SU-DHL-6 (cell line): ENCODE data around the gene SLC27A1.
"Not testable (repeated sequence)": the region's sequence is repeated elsewhere in the genome, so short reads cannot be mapped to it uniquely, and the experiment has no call there.

ENCODE experiments used
- H2AFZ ChIP-seq: fragments of 200-600 bp; sonication (generic); 2 replicates; pipeline ENCODE4 v1.6.1; 2014; ENCODE audit warnings: low read depth, mild to moderate bottlenecking, moderate library complexity, mixed read lengths, antibody characterized with exemption, low read length; ENCODE audit not compliant: severe bottlenecking
- H3F3A ChIP-seq: fragments of 200-600 bp; shearing (Covaris generic); 2 replicates; pipeline ENCODE4 v1.6.0; 2016; ENCODE audit warnings: antibody characterized with exemption, mild to moderate bottlenecking; ENCODE audit not compliant: insufficient read depth
- H3K27ac ChIP-seq: fragments of 200-600 bp; sonication (generic); 2 replicates; pipeline ENCODE4 v1.5.1; 2016; ENCODE audit warnings: low read depth, mild to moderate bottlenecking, low read length, moderate library complexity, mixed read lengths
- H3K27me3 ChIP-seq: fragments of 200-600 bp; sonication (generic), shearing (Covaris generic); 2 replicates; pipeline ENCODE4 v1.6.0; 2014; ENCODE audit warnings: mild to moderate bottlenecking, low read length
- H3K36me3 ChIP-seq: fragments of 200-600 bp; sonication (generic); 2 replicates; pipeline ENCODE4 v1.6.1; 2014; ENCODE audit warnings: mild to moderate bottlenecking, low read length, mixed read lengths
- H3K4me2 ChIP-seq: fragments of 300-600, 200-600 bp; shearing (Covaris generic), sonication (generic); 2 replicates; pipeline ENCODE4 v1.6.0; 2014; ENCODE audit warnings: low read length, low read depth, mild to moderate bottlenecking; ENCODE audit not compliant: poor library complexity, severe bottlenecking
- H3K4me3 ChIP-seq: fragments of 200-600 bp; sonication (generic); 2 replicates; pipeline ENCODE4 v1.5.1; 2014; ENCODE audit warnings: antibody characterized with exemption, low read length, mild to moderate bottlenecking, mixed read lengths; ENCODE audit not compliant: insufficient read depth, poor library complexity, severe bottlenecking
- H3K79me2 ChIP-seq: fragments of 200-600 bp; sonication (generic); 2 replicates; pipeline ENCODE4 v1.6.1; 2014; ENCODE audit warnings: mild to moderate bottlenecking, low read length, moderate library complexity; ENCODE audit not compliant: insufficient read depth
- H3K9ac ChIP-seq: fragments of 200-600 bp; sonication (generic); 2 replicates; pipeline ENCODE4 v1.7.0; 2014; ENCODE audit warnings: mild to moderate bottlenecking, low read length
- H3K9me2 ChIP-seq: fragments of 200-600 bp; sonication (generic); replicated peaks from 2 replicates; pipeline ENCODE4 v1.6.1; 2014; ENCODE audit warnings: low read length; ENCODE audit not compliant: insufficient read depth
- H3K9me3 ChIP-seq: fragments of 200-600 bp; sonication (generic); 2 replicates; pipeline ENCODE4 v1.6.1; 2014; ENCODE audit warnings: low read length, mixed read lengths; ENCODE audit not compliant: insufficient read depth
- H4K20me1 ChIP-seq: fragments of 200-600 bp; sonication (generic); 2 replicates; pipeline ENCODE4 v1.6.1; 2014; ENCODE audit warnings: low read depth, mild to moderate bottlenecking, antibody characterized with exemption, low read length, moderate library complexity, mixed read lengths
- EZH2phosphoT487 ChIP-seq: fragments of 200-600 bp; sonication (generic), shearing (Covaris generic); conservative IDR thresholded peaks from 2 replicates; pipeline ENCODE4 v1.6.1; 2018; ENCODE audit warnings: mild to moderate bottlenecking, antibody characterized with exemption, low read length, moderate library complexity, mixed read lengths
- TF ChIP-seq, protein P1 (sequence below): fragments of 200-600 bp; sonication (generic); IDR thresholded peaks from one replicate; pipeline ENCODE4 v1.5.1; 2017; ENCODE audit warnings: antibody characterized with exemption, mild to moderate bottlenecking, low read length, moderate library complexity; ENCODE audit not compliant: insufficient read depth, poor library complexity, severe bottlenecking

SLC27A1 gene

DNA sequence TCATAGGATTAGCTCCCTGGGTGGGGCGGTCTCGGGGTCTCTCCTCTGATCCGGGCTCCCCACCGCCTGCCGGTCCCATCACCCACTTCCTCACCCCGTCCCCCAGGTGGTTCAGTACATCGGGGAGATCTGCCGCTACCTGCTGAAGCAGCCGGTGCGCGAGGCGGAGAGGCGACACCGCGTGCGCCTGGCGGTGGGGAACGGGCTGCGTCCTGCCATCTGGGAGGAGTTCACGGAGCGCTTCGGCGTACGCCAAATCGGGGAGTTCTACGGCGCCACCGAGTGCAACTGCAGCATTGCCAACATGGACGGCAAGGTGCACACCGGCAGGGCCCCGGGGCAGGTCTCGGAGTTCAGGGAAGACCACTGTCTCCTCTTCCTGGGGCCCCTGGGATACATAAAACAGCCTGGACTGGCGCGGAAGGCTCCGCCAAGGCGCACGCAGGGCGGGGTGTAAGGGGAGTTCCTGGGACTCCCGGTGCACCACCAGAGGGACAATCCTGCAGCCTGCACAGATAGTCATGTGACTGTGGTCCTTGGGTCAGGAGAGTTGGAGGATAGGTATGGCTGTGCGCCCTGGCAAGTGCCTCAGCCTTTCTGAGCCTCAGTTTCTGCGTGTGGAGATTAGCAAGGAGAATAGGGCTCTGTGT lies 26.9 kb downstream of the SLC27A1 start:
- Histone ChIP-seq H2AFZ (no peak overlapping the region), H3K9ac (no peak overlapping the region), H3K4me3 (no peak overlapping the region), H3K36me3 (no peaks in the 10 kb centered on the region), H3K27me3 (no peaks in the 10 kb centered on the region), H4K20me1 (no peaks in the 10 kb centered on the region), H3K27ac (no peak overlapping the region), H3K9me3 (no peaks in the 10 kb centered on the region), H3K9me2 (no peaks in the 10 kb centered on the region), H3K4me2 (no peak overlapping the region), H3K79me2 (no peaks in the 10 kb centered on the region), H3F3A (no peaks in the 10 kb centered on the region)
- TF ChIP-seq, protein P1, sequence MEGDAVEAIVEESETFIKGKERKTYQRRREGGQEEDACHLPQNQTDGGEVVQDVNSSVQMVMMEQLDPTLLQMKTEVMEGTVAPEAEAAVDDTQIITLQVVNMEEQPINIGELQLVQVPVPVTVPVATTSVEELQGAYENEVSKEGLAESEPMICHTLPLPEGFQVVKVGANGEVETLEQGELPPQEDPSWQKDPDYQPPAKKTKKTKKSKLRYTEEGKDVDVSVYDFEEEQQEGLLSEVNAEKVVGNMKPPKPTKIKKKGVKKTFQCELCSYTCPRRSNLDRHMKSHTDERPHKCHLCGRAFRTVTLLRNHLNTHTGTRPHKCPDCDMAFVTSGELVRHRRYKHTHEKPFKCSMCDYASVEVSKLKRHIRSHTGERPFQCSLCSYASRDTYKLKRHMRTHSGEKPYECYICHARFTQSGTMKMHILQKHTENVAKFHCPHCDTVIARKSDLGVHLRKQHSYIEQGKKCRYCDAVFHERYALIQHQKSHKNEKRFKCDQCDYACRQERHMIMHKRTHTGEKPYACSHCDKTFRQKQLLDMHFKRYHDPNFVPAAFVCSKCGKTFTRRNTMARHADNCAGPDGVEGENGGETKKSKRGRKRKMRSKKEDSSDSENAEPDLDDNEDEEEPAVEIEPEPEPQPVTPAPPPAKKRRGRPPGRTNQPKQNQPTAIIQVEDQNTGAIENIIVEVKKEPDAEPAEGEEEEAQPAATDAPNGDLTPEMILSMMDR, result no peak
- TF ChIP-seq EZH2phosphoT487, result no peak

DNA sequence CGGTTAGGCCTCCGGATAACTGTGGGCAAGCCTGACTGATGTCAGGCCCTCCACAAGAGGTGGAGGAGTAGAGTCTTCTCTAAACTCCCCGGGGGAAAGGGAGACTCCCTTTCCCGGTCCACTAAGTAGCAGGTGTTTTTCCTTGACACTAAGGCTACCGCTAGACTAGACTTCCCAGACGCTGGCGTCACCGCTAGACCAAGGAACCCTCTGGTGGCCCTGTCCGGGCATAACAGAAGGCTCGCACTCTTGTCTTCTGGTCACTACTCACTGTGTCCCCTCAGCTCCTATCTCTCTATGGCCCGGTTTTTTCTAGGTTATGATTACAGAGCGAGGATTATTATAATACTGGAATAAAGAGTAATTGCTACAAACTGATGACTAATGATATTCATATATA lies 28.7 kb downstream of the SLC27A1 start:
- not testable (repeated sequence) for H3K9me2 ChIP-seq, H3F3A ChIP-seq, H3K36me3 ChIP-seq, H3K4me2 ChIP-seq, H3K4me3 ChIP-seq, H2AFZ ChIP-seq, H3K79me2 ChIP-seq, H3K9me3 ChIP-seq, H3K27me3 ChIP-seq, H3K9ac ChIP-seq, H3K27ac ChIP-seq, H4K20me1 ChIP-seq

DNA sequence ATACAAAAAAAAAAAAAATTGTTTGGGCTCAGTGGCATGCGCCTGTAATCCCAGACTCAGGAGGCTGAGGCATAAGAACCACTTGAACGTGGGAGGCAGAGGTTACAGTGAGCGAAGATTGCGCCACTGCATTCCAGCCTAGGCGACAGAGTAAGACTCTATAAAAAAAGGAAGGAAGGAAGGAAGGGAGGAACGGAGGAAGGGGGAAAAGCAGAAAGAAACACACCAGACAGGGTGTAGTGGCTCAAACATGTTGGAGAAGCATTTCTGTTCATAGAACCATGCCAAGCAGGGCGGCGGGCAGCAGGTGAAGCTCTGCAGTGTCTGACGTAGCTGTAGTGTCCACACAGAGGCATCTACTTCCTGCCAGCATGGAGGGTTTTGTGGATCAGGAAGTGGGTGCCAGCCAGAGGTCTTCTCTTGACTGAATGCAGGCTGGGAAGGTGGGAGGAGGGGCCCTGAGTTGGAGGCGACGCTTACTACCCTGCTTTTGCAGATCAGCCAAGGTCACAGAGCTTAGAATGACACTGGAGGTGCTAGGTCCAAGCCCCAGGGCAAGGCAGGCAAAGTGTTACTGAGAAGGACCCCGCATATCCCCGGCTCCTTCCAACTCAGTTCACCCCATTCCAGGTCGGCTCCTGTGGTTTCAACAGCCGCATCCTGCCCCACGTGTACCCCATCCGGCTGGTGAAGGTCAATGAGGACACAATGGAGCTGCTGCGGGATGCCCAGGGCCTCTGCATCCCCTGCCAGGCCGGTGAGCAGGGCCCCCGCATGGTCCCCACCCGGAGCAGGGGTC lies 29.5 kb downstream of the SLC27A1 start:
- Histone ChIP-seq H3K9me3 (no peaks in the 10 kb centered on the region), H3K79me2 (no peaks in the 10 kb centered on the region), H3K9me2 (no peaks in the 10 kb centered on the region), H2AFZ (no peak overlapping the region), H4K20me1 (no peaks in the 10 kb centered on the region), H3K27me3 (no peaks in the 10 kb centered on the region), H3K9ac (no peak overlapping the region), H3K27ac (no peak overlapping the region), H3K36me3 (no peaks in the 10 kb centered on the region), H3F3A (no peaks in the 10 kb centered on the region), H3K4me3 (no peak overlapping the region), H3K4me2 (no peak overlapping the region)
- no peak for TF ChIP-seq EZH2phosphoT487
- TF ChIP-seq, protein P1, result no peak

DNA sequence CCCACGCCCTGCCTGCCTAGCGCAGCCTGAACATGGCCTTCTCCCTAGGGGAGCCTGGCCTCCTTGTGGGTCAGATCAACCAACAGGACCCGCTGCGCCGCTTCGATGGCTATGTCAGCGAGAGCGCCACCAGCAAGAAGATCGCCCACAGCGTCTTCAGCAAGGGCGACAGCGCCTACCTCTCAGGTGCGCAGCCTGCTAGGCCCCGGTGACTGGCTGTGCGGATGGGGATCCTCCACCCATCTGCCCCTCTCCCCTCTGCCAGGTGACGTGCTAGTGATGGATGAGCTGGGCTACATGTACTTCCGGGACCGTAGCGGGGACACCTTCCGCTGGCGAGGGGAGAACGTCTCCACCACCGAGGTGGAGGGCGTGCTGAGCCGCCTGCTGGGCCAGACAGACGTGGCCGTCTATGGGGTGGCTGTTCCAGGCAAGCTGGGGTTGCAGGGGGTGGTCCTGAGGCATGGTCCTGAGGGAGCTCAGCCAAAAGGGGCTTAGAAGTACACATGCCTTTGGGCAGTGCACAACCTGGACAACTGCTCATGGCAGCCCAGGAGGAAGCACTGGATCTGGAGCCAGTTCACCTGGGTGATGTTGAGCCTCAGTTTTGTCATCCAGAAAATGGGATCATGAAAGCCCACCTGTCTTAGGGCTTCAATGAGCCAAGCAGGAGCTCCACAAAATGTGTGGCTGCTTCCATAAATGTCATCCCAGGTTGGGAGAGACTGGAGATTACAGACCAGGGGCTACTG lies 30.3 kb downstream of the SLC27A1 start:
- H2AFZ ChIP-seq, result no peak overlapping the region
- no peak overlapping the region for H3K4me2 ChIP-seq
- H3K79me2 ChIP-seq, result no peaks in the 10 kb centered on the region
- no peaks in the 10 kb centered on the region for H3K27me3 ChIP-seq
- no peaks in the 10 kb centered on the region for H3F3A ChIP-seq
- no peak overlapping the region for H3K27ac ChIP-seq
- H3K9ac ChIP-seq, result no peak overlapping the region
- H3K9me3 ChIP-seq, result no peaks in the 10 kb centered on the region
- no peaks in the 10 kb centered on the region for H4K20me1 ChIP-seq
- H3K4me3 ChIP-seq, result no peak overlapping the region
- no peaks in the 10 kb centered on the region for H3K9me2 ChIP-seq
- TF ChIP-seq, protein P1, result no peak
- TF ChIP-seq EZH2phosphoT487, result no peak
- H3K36me3 ChIP-seq, result no peaks in the 10 kb centered on the region
